Measurements from ENCODE around the gene FUZ.

The FUZ gene

DNA sequence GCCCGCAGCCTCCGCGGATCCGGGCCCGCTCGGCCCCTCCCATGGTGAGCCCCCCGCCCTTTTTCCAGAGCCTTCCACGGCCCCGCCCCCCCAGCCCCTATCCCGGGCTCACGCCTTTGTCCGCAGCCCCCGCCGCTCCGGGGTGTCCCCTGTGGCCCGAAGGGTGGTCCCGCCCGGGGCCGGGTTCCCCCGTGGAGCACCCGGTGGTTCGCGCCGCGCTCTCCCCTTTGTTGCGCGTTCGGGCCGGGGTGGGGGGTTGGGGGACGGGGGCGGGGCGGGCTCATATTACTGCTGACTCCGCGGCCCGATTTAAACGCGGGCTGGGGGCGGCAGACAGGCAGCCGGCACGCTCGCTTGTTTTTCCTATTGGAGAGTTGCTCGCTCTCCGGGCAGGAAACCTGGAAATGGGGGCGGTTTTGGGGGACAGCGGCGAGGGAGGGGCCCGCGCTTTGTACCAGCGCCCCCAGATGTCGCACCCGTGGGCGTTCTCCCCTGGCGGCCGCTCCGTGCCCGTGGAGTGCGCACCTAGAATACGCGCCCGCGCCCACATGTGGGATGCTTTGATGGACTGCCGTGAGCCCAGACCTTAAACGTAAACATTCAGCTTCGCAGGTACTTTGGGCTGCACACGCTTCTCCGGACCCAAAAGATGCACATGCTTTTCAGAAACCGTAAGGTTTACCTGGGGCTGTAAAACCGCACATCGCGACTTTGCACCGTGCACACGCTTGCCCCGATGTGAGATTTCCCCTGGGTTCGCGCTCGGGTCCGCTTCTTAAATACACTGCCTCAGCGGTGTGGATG, 38.6 kb upstream of the FUZ start:
- peak overlapping the region; percentile 98 for H3K4me2 ChIP-seq (ENCODE audit: low read length)
- peak overlapping the region; percentile 62 for H3K27ac ChIP-seq (ENCODE audit: low read depth, low read length, poor library complexity, severe bottlenecking)
- H3K36me3 ChIP-seq (ENCODE audit: insufficient read depth, low read length) = peaks cover 25% of the 10 kb centered on the region; the same call in 1 of the 2 replicates
- H2AFZ ChIP-seq (ENCODE audit: low read length) = no peak overlapping the region
- 0 out of 2 replicates have a peak, but pooled peaks cover 3% of the 10 kb centered on the region for H3K9me3 ChIP-seq (ENCODE audit: low read length)
- H3K27me3 ChIP-seq (ENCODE audit: insufficient read depth, low read length) = no peaks in the 10 kb centered on the region
- H3K9ac ChIP-seq (ENCODE audit: low read length) = peak overlapping the region; percentile 76
- H3K4me1 ChIP-seq (ENCODE audit: insufficient read depth, low read length, severe bottlenecking) = peaks cover 41% of the 10 kb centered on the region
- no peak for TF ChIP-seq EZH2 (IDR thresholded peaks at IDR 0.05; ENCODE audit: borderline replicate concordance, low read length)
- TF ChIP-seq, protein P1, sequence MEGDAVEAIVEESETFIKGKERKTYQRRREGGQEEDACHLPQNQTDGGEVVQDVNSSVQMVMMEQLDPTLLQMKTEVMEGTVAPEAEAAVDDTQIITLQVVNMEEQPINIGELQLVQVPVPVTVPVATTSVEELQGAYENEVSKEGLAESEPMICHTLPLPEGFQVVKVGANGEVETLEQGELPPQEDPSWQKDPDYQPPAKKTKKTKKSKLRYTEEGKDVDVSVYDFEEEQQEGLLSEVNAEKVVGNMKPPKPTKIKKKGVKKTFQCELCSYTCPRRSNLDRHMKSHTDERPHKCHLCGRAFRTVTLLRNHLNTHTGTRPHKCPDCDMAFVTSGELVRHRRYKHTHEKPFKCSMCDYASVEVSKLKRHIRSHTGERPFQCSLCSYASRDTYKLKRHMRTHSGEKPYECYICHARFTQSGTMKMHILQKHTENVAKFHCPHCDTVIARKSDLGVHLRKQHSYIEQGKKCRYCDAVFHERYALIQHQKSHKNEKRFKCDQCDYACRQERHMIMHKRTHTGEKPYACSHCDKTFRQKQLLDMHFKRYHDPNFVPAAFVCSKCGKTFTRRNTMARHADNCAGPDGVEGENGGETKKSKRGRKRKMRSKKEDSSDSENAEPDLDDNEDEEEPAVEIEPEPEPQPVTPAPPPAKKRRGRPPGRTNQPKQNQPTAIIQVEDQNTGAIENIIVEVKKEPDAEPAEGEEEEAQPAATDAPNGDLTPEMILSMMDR (IDR thresholded peaks at IDR 0.05; ENCODE audit: low read length) = no peak
- no peaks in the 10 kb centered on the region for H3K9me2 ChIP-seq (ENCODE audit: low read depth, low read length)
- peaks cover 25% of the 10 kb centered on the region for H3K79me2 ChIP-seq (ENCODE audit: insufficient read depth, low read length)
- no peaks in the 10 kb centered on the region for H3F3A ChIP-seq (ENCODE audit: insufficient read depth, low read length)
- no peaks in the 10 kb centered on the region for H4K20me1 ChIP-seq (ENCODE audit: insufficient read depth, low read length)
- H3K4me3 ChIP-seq (ENCODE audit: low read depth, low read length, poor library complexity, severe bottlenecking) = peak overlapping the region; percentile 81

DNA sequence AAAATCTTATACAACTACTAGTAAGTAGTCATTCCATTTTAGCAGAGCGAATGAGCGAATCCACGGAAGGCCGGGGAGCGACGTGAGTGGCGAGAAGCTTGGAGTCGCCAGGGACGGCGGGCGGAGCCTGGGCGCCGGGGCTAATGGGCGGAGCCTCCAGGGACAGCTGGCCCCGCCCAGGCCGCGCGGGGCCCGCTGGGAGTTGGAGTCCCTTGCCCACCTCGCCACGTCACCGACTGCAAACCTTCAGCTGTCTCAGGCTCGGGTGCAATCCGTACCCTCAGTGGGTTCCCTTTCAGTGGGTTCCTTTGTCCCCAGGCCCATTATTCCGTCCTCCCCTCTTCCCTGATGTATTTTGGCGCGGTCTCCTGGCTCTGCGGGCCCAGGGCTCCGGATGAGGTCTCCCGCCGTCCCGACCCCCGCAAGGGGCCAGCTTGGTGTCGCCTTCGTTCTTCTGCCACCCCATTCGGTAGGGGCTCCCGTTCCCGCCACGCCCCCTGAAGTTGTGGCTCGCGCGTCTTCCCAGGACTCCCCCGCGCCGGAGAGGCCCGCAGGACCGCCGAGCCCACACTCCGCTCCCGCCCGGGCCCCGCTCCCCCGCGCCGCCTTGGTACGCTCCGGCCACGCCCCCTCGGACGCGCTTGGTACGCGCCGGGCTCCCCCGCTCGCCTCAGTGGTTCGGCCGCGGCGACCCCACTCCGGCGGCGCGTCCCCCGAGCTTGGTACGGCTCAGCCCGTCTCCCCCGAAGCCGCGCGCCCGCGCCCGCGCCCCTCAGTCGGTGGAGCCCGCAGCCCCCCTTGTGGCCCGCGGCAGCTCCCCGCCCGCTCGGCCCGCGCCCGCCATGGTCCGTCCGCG, 37.6 kb upstream of the FUZ start, which contains the start of gene PTOV1:
Gene PTOV1, plus strand, starts transcription at position 673 of the 856 bp plus-strand sequence.
- H3K4me1 ChIP-seq (ENCODE audit: insufficient read depth, low read length, severe bottlenecking) = peaks cover 41% of the 10 kb centered on the region
- no peak for TF ChIP-seq EZH2 (IDR thresholded peaks at IDR 0.05; ENCODE audit: borderline replicate concordance, low read length)
- TF ChIP-seq, protein P1 (IDR thresholded peaks at IDR 0.05; ENCODE audit: low read length) = no peak
- H4K20me1 ChIP-seq (ENCODE audit: insufficient read depth, low read length) = no peaks in the 10 kb centered on the region
- peak within 1 kb of the TSS; percentile 81 for H3K4me3 ChIP-seq (ENCODE audit: low read depth, low read length, poor library complexity, severe bottlenecking)
- H3K9me2 ChIP-seq (ENCODE audit: low read depth, low read length) = no peaks in the 10 kb centered on the region
- no peak within 1 kb of the TSS for H2AFZ ChIP-seq (ENCODE audit: low read length)
- no peaks in the 10 kb centered on the region for H3F3A ChIP-seq (ENCODE audit: insufficient read depth, low read length)
- peaks cover 16% of the 10 kb centered on the region; the same call in 1 of the 2 replicates for H3K36me3 ChIP-seq (ENCODE audit: insufficient read depth, low read length)
- H3K9me3 ChIP-seq (ENCODE audit: low read length) = 0 out of 2 replicates have a peak, but pooled peaks cover 3% of the 10 kb centered on the region
- peak within 1 kb of the TSS; percentile 92 for H3K27ac ChIP-seq (ENCODE audit: low read depth, low read length, poor library complexity, severe bottlenecking)
- H3K27me3 ChIP-seq (ENCODE audit: insufficient read depth, low read length) = no peaks in the 10 kb centered on the region
- peak within 1 kb of the TSS; percentile 98 for H3K4me2 ChIP-seq (ENCODE audit: low read length)
- peaks cover 25% of the 10 kb centered on the region for H3K79me2 ChIP-seq (ENCODE audit: insufficient read depth, low read length)
- peak within 1 kb of the TSS; percentile 76 for H3K9ac ChIP-seq (ENCODE audit: low read length)

DNA sequence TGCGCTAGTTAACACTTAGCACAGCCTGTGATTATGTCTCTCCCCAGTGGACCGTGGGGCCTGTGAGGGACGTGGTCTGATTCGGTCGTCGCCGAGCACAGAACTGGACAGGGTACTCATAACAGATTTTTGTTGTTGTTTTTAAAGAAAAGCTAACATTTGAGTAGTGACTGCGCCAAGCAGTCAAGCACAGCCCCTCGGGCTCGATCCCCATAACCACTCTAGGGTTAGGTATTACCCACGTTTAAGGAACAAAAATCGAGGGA, 37.1 kb upstream of the FUZ start:
- H4K20me1 ChIP-seq (ENCODE audit: insufficient read depth, low read length) = no peaks in the 10 kb centered on the region
- H3K9ac ChIP-seq (ENCODE audit: low read length) = peak overlapping the region; percentile 76; the same call in 1 of the 2 replicates
- H3K36me3 ChIP-seq (ENCODE audit: insufficient read depth, low read length) = peaks cover 10% of the 10 kb centered on the region; the same call in 1 of the 2 replicates
- TF ChIP-seq, protein P1 (IDR thresholded peaks at IDR 0.05; ENCODE audit: low read length) = no peak
- no peak for TF ChIP-seq EZH2 (IDR thresholded peaks at IDR 0.05; ENCODE audit: borderline replicate concordance, low read length)
- H3K4me3 ChIP-seq (ENCODE audit: low read depth, low read length, poor library complexity, severe bottlenecking) = peak overlapping the region; percentile 81
- H3K27me3 ChIP-seq (ENCODE audit: insufficient read depth, low read length) = no peaks in the 10 kb centered on the region
- H3K9me3 ChIP-seq (ENCODE audit: low read length) = 0 out of 2 replicates have a peak, but pooled peaks cover 3% of the 10 kb centered on the region
- no peak overlapping the region for H2AFZ ChIP-seq (ENCODE audit: low read length)
- H3K79me2 ChIP-seq (ENCODE audit: insufficient read depth, low read length) = peaks cover 25% of the 10 kb centered on the region
- H3K4me2 ChIP-seq (ENCODE audit: low read length) = peak overlapping the region; percentile 74
- H3F3A ChIP-seq (ENCODE audit: insufficient read depth, low read length) = no peaks in the 10 kb centered on the region
- peaks cover 41% of the 10 kb centered on the region for H3K4me1 ChIP-seq (ENCODE audit: insufficient read depth, low read length, severe bottlenecking)
- H3K27ac ChIP-seq (ENCODE audit: low read depth, low read length, poor library complexity, severe bottlenecking) = peak overlapping the region; percentile 92
- no peaks in the 10 kb centered on the region for H3K9me2 ChIP-seq (ENCODE audit: low read depth, low read length)

All from OCI-LY1 (cell line).